Breast epithelium (tissue), 3 donors: ENCODE results near the gene FAM98C.

ENCODE experiments used
- POLR2A ChIP-seq: fragments of 450-650 bp; IDR thresholded peaks from one replicate; pipeline ENCODE4 v1.6.1; 2016; ENCODE audit warnings: antibody characterized with exemption, mild to moderate bottlenecking, moderate library complexity
- TF ChIP-seq, protein P1 (sequence below), 3 donors: fragments of 450-650 bp; IDR thresholded peaks; one replicate each; pipeline ENCODE4 v1.5.1; 2016 to 2017; ENCODE audit warnings: antibody characterized with exemption in 3 of 3, mild to moderate bottlenecking in 3 of 3, moderate library complexity in 3 of 3

DNA sequence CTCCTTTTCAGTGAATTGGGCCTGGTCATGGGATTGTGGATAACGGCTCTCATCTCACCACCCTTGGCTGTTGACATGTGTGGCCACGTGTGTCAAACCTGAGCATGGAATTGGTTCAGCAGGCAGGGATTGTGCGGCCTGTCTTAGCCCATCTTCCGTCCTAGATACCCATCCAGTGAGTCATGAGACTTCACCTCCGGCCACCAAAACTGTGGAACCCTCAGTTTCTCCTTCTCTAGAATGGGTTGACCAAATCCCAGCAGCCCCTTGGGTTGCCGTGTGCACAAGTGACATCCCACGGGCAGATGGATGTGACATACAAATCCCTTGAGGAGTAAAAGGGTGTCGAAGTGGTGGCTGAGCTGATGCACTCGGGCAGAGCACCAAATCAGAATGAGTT, 21.8 kb upstream of the FAM98C start:
- TF ChIP-seq, protein P1, sequence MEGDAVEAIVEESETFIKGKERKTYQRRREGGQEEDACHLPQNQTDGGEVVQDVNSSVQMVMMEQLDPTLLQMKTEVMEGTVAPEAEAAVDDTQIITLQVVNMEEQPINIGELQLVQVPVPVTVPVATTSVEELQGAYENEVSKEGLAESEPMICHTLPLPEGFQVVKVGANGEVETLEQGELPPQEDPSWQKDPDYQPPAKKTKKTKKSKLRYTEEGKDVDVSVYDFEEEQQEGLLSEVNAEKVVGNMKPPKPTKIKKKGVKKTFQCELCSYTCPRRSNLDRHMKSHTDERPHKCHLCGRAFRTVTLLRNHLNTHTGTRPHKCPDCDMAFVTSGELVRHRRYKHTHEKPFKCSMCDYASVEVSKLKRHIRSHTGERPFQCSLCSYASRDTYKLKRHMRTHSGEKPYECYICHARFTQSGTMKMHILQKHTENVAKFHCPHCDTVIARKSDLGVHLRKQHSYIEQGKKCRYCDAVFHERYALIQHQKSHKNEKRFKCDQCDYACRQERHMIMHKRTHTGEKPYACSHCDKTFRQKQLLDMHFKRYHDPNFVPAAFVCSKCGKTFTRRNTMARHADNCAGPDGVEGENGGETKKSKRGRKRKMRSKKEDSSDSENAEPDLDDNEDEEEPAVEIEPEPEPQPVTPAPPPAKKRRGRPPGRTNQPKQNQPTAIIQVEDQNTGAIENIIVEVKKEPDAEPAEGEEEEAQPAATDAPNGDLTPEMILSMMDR (IDR thresholded peaks at IDR 0.05): no peak
- no peak for TF ChIP-seq POLR2A
